Activated B cell treated with CpG ODN at 0.5 μM for 24 hours (primary cell): Measurements from ENCODE around the gene RAB20. TPM values are rescaled to one million over a fixed set of nuclear protein-coding genes. Genes with fewer than 3 reads are reported as not detected.
"Not testable (repeated sequence)": the region's sequence is repeated elsewhere in the genome, so short reads cannot be mapped to it uniquely, and the experiment has no call there.

Source experiments
- ATAC-seq: fragments of 200-7000 bp; cut with Tn5 transposase; one replicate; pipeline ENCODE4 v1.10.0; 2021; ENCODE audit warnings: low read depth, mild to moderate bottlenecking, moderate library complexity
- CTCF ChIA-PET: fragments of 350-600 bp; sonication (Branson Sonifier 250); formaldehyde crosslinking; loops from one replicate; lab custom pipeline; 2021; ENCODE audit warnings: antibody characterized with exemption; lab: Charles Lee
- POLR2A ChIA-PET: fragments of 350-600 bp; sonication (Branson Sonifier 250); formaldehyde crosslinking; loops from one replicate; lab custom pipeline; 2021; ENCODE audit warnings: antibody characterized with exemption; lab: Charles Lee
- DNase-seq: peaks from one replicate; pipeline ENCODE4 v3.0.0; 2022
- H3K27ac Mint-ChIP-seq: one replicate; pipeline ENCODE4 v1.8.0; 2020; ENCODE audit warnings: mixed read lengths
- H3K27me3 Mint-ChIP-seq: one replicate; pipeline ENCODE4 v1.8.0; 2021; ENCODE audit warnings: mixed read lengths
- H3K36me3 Mint-ChIP-seq: one replicate; pipeline ENCODE4 v1.8.0; 2021; ENCODE audit warnings: low read depth, mixed read lengths
- H3K4me1 Mint-ChIP-seq: one replicate; pipeline ENCODE4 v1.8.0; 2021; ENCODE audit warnings: mixed read lengths
- H3K4me3 Mint-ChIP-seq: one replicate; pipeline ENCODE4 v1.8.0; 2020; ENCODE audit warnings: mild to moderate bottlenecking, mixed read lengths
- H3K9me3 Mint-ChIP-seq: one replicate; pipeline ENCODE4 v1.8.0; 2020; ENCODE audit warnings: mixed read lengths
- CTCF ChIP-seq: fragments of 200-600 bp; IDR thresholded peaks from one replicate; pipeline ENCODE4 v1.8.0; 2022; ENCODE audit warnings: antibody characterized with exemption, mild to moderate bottlenecking
- intact Hi-C: fragments of 100-400 bp; cut with micrococcal nuclease; formaldehyde crosslinking; loops from one replicate; pipeline ENCODE4 v1.15.1; 2024
- total RNA-seq: library from RNA; stranded (reverse); gene quantifications from 2 replicates; pipeline ENCODE4 v1.2.3, GENCODE V29; 2022

RAB20 gene
- total RNA-seq, 1 donor from 2014 or later, result 3.1 TPM

- H3K27me3 Mint-ChIP-seq, result peaks cover 18% of the 10 kb centered on the region
- no peaks in the 10 kb centered on the region for H3K9me3 Mint-ChIP-seq
- H3K4me1 Mint-ChIP-seq, result peaks cover 13% of the 10 kb centered on the region
- intact Hi-C loops, result no loop called here
- DNase-seq, result no peak
- peak overlapping the region; percentile 61 for H3K4me3 Mint-ChIP-seq
- TF ChIP-seq CTCF, result no peak
- no peak overlapping the region for H3K27ac Mint-ChIP-seq
- H3K36me3 Mint-ChIP-seq, result no peaks in the 10 kb centered on the region
- ChIA-PET POLR2A (interaction anchor here (0.5 to 0.7 kb wide), 4 partner anchors 10 to 631 kb away, joined by 3 to 7 read pairs (median 4); no protein-coding TSS in a partner anchor), CTCF (interaction anchor here (0.9 kb wide), 1 partner anchor 353 kb away, joined by 3 read pairs; no protein-coding TSS in a partner anchor)
- ATAC-seq, result peak; percentile 91
Observed at GRCh38 chr13:110575322-110576069, 14.0 kb upstream of the RAB20 start.

GRCh38 chr13:110574161-110574560 lies 12.6 kb upstream of the RAB20 start:
- ATAC-seq, result no peak
- H3K4me1 Mint-ChIP-seq, result peaks cover 13% of the 10 kb centered on the region
- no peak for DNase-seq
- intact Hi-C loops, result no loop called here
- no peak overlapping the region for H3K27ac Mint-ChIP-seq
- H3K4me3 Mint-ChIP-seq, result no peak overlapping the region
- ChIA-PET POLR2A (no interaction called here), CTCF (interaction anchor here (0.9 kb wide), 1 partner anchor 352 kb away, joined by 3 read pairs; no protein-coding TSS in a partner anchor)
- peaks cover 14% of the 10 kb centered on the region for H3K27me3 Mint-ChIP-seq
- no peak for TF ChIP-seq CTCF
- no peaks in the 10 kb centered on the region for H3K9me3 Mint-ChIP-seq
- no peaks in the 10 kb centered on the region for H3K36me3 Mint-ChIP-seq

GRCh38 chr13:110572778-110573118 lies 11.2 kb upstream of the RAB20 start:
- no peak for TF ChIP-seq CTCF
- ChIA-PET POLR2A (no interaction called here), CTCF (no interaction called here)
- H3K27me3 Mint-ChIP-seq, result peaks cover 14% of the 10 kb centered on the region
- no peak overlapping the region for H3K27ac Mint-ChIP-seq
- intact Hi-C loops, result no loop called here
- DNase-seq (no peak), ATAC-seq (no peak)
- H3K9me3 Mint-ChIP-seq, result no peaks in the 10 kb centered on the region
- H3K4me3 Mint-ChIP-seq, result no peak overlapping the region
- H3K4me1 Mint-ChIP-seq, result peaks cover 13% of the 10 kb centered on the region
- no peaks in the 10 kb centered on the region for H3K36me3 Mint-ChIP-seq

- ATAC-seq (no peak), DNase-seq (no peak)
- H3K27ac Mint-ChIP-seq, result no peak overlapping the region
- intact Hi-C loops, result no loop called here
- peaks cover 17% of the 10 kb centered on the region for H3K27me3 Mint-ChIP-seq
- ChIA-PET POLR2A (no interaction called here), CTCF (no interaction called here)
- H3K4me3 Mint-ChIP-seq, result no peak overlapping the region
- TF ChIP-seq CTCF, result no peak
- no peaks in the 10 kb centered on the region for H3K9me3 Mint-ChIP-seq
- no peaks in the 10 kb centered on the region for H3K36me3 Mint-ChIP-seq
- H3K4me1 Mint-ChIP-seq, result peaks cover 13% of the 10 kb centered on the region
Observed at GRCh38 chr13:110571896-110572777, 10.6 kb upstream of the RAB20 start.

GRCh38 chr13:110570886-110571285 lies 9.4 kb upstream of the RAB20 start:
- TF ChIP-seq CTCF, result no peak
- no peak overlapping the region for H3K27ac Mint-ChIP-seq
- no peaks in the 10 kb centered on the region for H3K36me3 Mint-ChIP-seq
- intact Hi-C loops, result no loop called here
- DNase-seq, result no peak
- no peak for ATAC-seq
- POLR2A ChIA-PET, result no interaction called here
- H3K9me3 Mint-ChIP-seq, result no peaks in the 10 kb centered on the region
- H3K27me3 Mint-ChIP-seq, result peaks cover 19% of the 10 kb centered on the region
- H3K4me1 Mint-ChIP-seq, result peaks cover 9% of the 10 kb centered on the region
- CTCF ChIA-PET, result no interaction called here
- H3K4me3 Mint-ChIP-seq, result no peak overlapping the region

GRCh38 chr13:110569962-110570361 lies 8.4 kb upstream of the RAB20 start:
- POLR2A ChIA-PET, result not testable (repeated sequence)

More at GRCh38 chr13:110569962-110570361, 8.4 kb upstream of the RAB20 start:
- ATAC-seq, H3K4me1 Mint-ChIP-seq, H3K27ac Mint-ChIP-seq, intact Hi-C loops, H3K4me3 Mint-ChIP-seq, H3K9me3 Mint-ChIP-seq, CTCF ChIA-PET, H3K36me3 Mint-ChIP-seq, DNase-seq: not testable (repeated sequence)
- peaks cover 14% of the 10 kb centered on the region for H3K27me3 Mint-ChIP-seq
